Chondrocyte (in vitro differentiated cells): ENCODE measurements around the gene TDRD12. TPM values are rescaled to one million over a fixed set of nuclear protein-coding genes. Genes with fewer than 3 reads are reported as not detected.

Experiments used
- DNase-seq: peaks from one replicate; pipeline ENCODE4 v3.0.0; 2021; ENCODE audit warnings: mixed read lengths, low spot score
- H3K27ac Mint-ChIP-seq: one replicate; pipeline ENCODE4 v1.8.0; 2021; ENCODE audit warnings: mild to moderate bottlenecking, moderate library complexity, mixed read lengths; ENCODE audit not compliant: unreplicated experiment
- H3K27me3 Mint-ChIP-seq: 2 replicates; pipeline ENCODE4 v1.8.0; 2021; ENCODE audit warnings: low read depth, mixed read lengths
- H3K36me3 Mint-ChIP-seq: 2 replicates; pipeline ENCODE4 v1.8.0; 2021; ENCODE audit warnings: low read depth, mixed read lengths
- H3K4me1 Mint-ChIP-seq: 2 replicates; pipeline ENCODE4 v1.8.0; 2021; ENCODE audit warnings: low read depth, mild to moderate bottlenecking, mixed read lengths
- H3K4me3 Mint-ChIP-seq: one replicate; pipeline ENCODE4 v1.8.0; 2021; ENCODE audit warnings: mild to moderate bottlenecking, moderate library complexity, mixed read lengths; ENCODE audit not compliant: unreplicated experiment
- H3K9me3 Mint-ChIP-seq: 2 replicates; pipeline ENCODE4 v1.8.0; 2021; ENCODE audit warnings: low read depth, mixed read lengths
- total RNA-seq: library from RNA; stranded (reverse); gene quantifications from 3 replicates; pipeline ENCODE4 v1.2.1, GENCODE V29; 2021
- TF ChIP-seq, protein P1 (sequence below): fragments of 200-600 bp; sonication (generic); IDR thresholded peaks from 2 replicates; pipeline ENCODE4 v1.5.0; 2021; ENCODE audit warnings: antibody characterized with exemption, mild to moderate bottlenecking, moderate library complexity

TDRD12 gene
- total RNA-seq, 1 donor from 2014 or later: 0.22 TPM

DNA sequence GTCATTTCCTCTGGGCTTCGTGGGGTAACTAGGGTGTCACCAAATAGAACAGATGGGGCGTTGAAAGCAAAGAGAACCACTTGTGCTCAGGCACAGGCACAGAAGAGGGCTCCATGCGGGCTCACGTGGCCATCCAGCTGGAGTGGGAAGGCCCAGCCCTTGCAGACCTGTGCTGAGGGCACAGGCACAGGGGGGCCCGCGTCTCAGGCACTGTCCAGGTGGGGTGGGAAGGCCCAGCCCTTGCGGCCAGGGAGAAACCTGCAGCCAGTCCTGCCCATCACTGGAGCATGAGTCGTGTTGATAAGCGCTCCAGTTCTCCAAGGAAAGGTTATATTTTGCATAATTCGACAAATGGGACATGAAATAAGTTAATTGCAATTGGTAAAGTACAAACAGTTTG, 92.5 kb downstream of the TDRD12 start:
- H3K9me3 Mint-ChIP-seq: no peaks in the 10 kb centered on the region
- H3K27me3 Mint-ChIP-seq: peaks cover 27% of the 10 kb centered on the region
- no peak overlapping the region for H3K4me3 Mint-ChIP-seq
- no peaks in the 10 kb centered on the region for H3K36me3 Mint-ChIP-seq
- TF ChIP-seq, protein P1, sequence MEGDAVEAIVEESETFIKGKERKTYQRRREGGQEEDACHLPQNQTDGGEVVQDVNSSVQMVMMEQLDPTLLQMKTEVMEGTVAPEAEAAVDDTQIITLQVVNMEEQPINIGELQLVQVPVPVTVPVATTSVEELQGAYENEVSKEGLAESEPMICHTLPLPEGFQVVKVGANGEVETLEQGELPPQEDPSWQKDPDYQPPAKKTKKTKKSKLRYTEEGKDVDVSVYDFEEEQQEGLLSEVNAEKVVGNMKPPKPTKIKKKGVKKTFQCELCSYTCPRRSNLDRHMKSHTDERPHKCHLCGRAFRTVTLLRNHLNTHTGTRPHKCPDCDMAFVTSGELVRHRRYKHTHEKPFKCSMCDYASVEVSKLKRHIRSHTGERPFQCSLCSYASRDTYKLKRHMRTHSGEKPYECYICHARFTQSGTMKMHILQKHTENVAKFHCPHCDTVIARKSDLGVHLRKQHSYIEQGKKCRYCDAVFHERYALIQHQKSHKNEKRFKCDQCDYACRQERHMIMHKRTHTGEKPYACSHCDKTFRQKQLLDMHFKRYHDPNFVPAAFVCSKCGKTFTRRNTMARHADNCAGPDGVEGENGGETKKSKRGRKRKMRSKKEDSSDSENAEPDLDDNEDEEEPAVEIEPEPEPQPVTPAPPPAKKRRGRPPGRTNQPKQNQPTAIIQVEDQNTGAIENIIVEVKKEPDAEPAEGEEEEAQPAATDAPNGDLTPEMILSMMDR: no peak
- no peak overlapping the region for H3K27ac Mint-ChIP-seq
- no peaks in the 10 kb centered on the region for H3K4me1 Mint-ChIP-seq
- DNase-seq: no peak

DNA sequence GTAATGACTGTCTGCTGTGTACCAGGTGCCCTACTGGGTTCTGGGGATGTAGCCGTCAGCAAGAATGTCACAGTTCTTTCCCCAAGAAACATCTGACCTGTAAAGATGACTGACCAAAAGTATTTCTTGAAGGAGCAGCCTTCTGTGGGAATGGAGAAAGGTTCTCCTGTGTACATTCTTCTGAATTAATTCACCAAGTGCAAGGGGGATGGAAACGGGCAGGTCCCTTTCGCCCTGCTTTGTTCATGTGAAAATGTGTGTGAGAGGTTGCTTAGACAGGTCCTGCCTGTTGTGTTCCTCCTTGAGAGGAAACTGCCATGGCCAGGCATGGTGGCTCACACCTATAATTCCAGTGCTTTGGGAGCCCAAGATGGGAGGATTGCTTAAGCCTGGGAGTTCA, 93.0 kb downstream of the TDRD12 start:
- Mint-ChIP-seq H3K27me3 (peaks cover 32% of the 10 kb centered on the region), H3K9me3 (no peaks in the 10 kb centered on the region), H3K4me1 (no peaks in the 10 kb centered on the region), H3K27ac (no peak overlapping the region), H3K36me3 (no peaks in the 10 kb centered on the region), H3K4me3 (no peak overlapping the region)
- TF ChIP-seq, protein P1: no peak
- DNase-seq: no peak

DNA sequence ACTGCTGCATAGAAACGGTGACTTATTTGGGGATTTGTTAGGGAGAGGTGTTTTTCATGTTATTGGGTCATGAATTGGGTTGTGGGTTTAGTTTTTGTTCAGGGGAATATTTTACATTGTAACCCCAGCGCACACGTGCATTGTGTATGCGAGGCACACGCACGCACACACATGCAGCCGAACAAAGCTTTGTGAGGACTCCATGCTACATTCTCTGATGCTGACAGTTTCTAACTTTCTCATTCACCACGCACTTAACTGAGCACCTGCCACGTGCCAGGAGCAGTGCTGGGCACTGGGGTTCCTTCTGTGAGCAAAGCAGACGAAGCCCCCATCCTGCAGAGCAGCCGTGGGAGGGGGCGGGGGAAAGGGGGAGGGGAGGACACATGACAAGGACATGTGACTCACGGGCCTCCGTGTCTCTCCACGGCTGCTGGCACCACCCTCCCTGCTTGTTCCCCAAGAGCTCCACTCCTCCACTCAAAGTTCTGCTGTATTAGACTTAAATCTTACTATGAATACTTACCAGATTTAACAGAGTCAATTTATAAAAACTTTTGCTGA, 94.4 kb downstream of the TDRD12 start:
- H3K9me3 Mint-ChIP-seq: no peaks in the 10 kb centered on the region
- no peak overlapping the region for H3K4me3 Mint-ChIP-seq
- DNase-seq: no peak
- H3K36me3 Mint-ChIP-seq: no peaks in the 10 kb centered on the region
- H3K27me3 Mint-ChIP-seq: peaks cover 40% of the 10 kb centered on the region
- no peaks in the 10 kb centered on the region for H3K4me1 Mint-ChIP-seq
- no peak overlapping the region for H3K27ac Mint-ChIP-seq
- TF ChIP-seq, protein P1: no peak

DNA sequence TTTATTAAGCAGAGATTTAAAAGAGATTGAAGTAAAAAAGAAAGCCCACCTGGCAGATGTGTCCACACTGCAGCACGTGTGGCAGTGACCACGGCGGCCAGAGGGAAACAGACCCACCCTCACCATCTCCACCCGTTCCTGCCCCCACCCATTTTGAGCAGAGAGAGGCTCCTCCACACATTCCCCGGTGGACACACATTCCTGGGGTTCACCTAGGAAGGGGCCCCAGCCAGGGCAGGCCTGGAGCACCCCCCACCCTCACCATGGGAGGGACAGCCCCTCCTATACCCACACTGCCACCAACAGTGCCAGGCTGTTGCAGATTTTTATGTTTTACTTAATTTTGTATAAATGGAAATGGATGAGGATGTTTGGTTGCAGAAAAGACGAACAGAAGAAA, 95.1 kb downstream of the TDRD12 start:
- H3K36me3 Mint-ChIP-seq: no peaks in the 10 kb centered on the region
- no peaks in the 10 kb centered on the region for H3K4me1 Mint-ChIP-seq
- H3K27ac Mint-ChIP-seq: no peak overlapping the region
- peaks cover 37% of the 10 kb centered on the region for H3K27me3 Mint-ChIP-seq
- H3K4me3 Mint-ChIP-seq: no peak overlapping the region
- DNase-seq: no peak
- TF ChIP-seq, protein P1: no peak
- no peaks in the 10 kb centered on the region for H3K9me3 Mint-ChIP-seq

DNA sequence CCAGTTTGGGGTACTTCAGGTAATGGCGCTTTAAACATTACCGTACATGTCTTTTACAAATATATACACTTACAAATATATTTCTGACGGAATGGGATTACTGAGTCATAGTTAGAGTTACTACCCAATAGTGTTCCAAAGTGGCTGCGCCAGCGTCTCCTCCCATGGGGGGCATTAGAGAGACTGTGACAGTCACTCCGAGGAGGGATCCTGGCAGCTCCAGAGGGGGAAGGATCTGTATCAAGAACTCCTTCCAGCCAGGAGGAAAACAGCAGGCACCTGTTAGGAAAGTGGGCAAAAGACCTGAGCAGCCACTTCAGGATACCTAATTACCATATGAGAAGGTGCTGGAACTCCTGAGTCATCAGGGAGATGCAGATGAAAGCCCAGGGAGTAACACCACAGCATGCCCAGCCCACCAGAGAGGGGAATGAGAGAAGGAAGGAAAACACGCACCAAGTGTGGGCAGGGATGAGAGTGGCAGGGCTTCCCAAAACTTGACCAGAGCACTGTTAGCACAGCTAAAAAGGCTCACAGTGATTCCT, 97.1 kb downstream of the TDRD12 start:
- no peaks in the 10 kb centered on the region for H3K4me1 Mint-ChIP-seq
- no peaks in the 10 kb centered on the region for H3K9me3 Mint-ChIP-seq
- no peak overlapping the region for H3K27ac Mint-ChIP-seq
- TF ChIP-seq, protein P1: no peak
- no peaks in the 10 kb centered on the region for H3K36me3 Mint-ChIP-seq
- DNase-seq: no peak
- H3K4me3 Mint-ChIP-seq: no peak overlapping the region
- H3K27me3 Mint-ChIP-seq: peaks cover 45% of the 10 kb centered on the region
